K562 (cell line): ENCODE data around the gene KCNJ8. TPM values are rescaled to one million over a fixed set of nuclear protein-coding genes. Genes with fewer than 3 reads are reported as not detected.

Source experiments
- ATAC-seq: fragments of 200-7000 bp; cut with Tn5 transposase; 3 replicates; pipeline ENCODE4 v1.9.1; 2020; ENCODE audit warnings: moderate library complexity
- BruUV-seq: library from RNA; stranded (reverse); fragments of 400-500 nt; replicated peaks from 2 replicates; lab custom pipeline; 2021; lab: Mats Ljungman, UMichigan
- CTCF ChIA-PET: fragments of 300-600 bp; formaldehyde crosslinking; extraction: SDS; loops from one replicate; lab custom pipeline; 2021; ENCODE audit warnings: low intra/inter-chr PET ratio; lab: Yijun Ruan, JAX
- POLR2A ChIA-PET: fragments of 300-600, 350-650 bp; sonication (Branson Sonifier 250); formaldehyde crosslinking; extraction: SDS; loops from one replicate; lab custom pipeline; 2021; ENCODE audit warnings: antibody characterized with exemption, inconsistent platforms; lab: Yijun Ruan, JAX
- DNase-seq, 4 experiments: peaks; one replicate each; pipeline versions ENCODE4 v3.0.0 to v3.0.0-alpha.2; 2011 to 2018; ENCODE audit warnings: low spot score in 3 of 4, mixed read lengths in 3 of 4; ENCODE audit errors: extremely low read depth in 1 of 4
- FAIRE-seq: peaks from 2 replicates; lab custom pipeline; 2011; peaks lifted over from hg19 to GRCh38; lab: Jason Lieb, UNC
- H2AFZ ChIP-seq: 2 replicates; pipeline ENCODE4 v1.6.0; 2011; ENCODE audit warnings: low read depth, low read length, control low read depth, inconsistent platforms
- H3K27ac ChIP-seq: fragments of 200-600 bp; 3 replicates; pipeline ENCODE4 v1.8.0; 2011; ENCODE audit warnings: low read depth, mild to moderate bottlenecking, control low read depth, inconsistent platforms, low read length, moderate library complexity, mixed read lengths; ENCODE audit errors: extremely low read depth
- H3K27me3 ChIP-seq, 2 experiments: fragments of 300-600 bp in 1 of 2; 2 replicates in 1 of 2; 3 replicates in 1 of 2; pipeline versions ENCODE4 v1.6.0 to v1.8.0; 2011; ENCODE audit warnings: inconsistent platforms in 2 of 2, low read length in 2 of 2, mild to moderate bottlenecking in 1 of 2, mixed read lengths in 1 of 2, moderate library complexity in 1 of 2; ENCODE audit not compliant: control insufficient read depth in 2 of 2, insufficient read depth in 2 of 2
- H3K36me3 ChIP-seq: fragments of 300-600 bp; 3 replicates; pipeline ENCODE4 v1.8.0; 2011; ENCODE audit warnings: mild to moderate bottlenecking, low read length, inconsistent platforms; ENCODE audit not compliant: control insufficient read depth, insufficient read depth
- H3K4me1 ChIP-seq, 2 experiments: fragments of 200-600 bp in 1 of 2; replicated peaks in 1 of 2; 2 replicates in 1 of 2; 3 replicates in 1 of 2; pipeline versions ENCODE4 v1.5.1 to v1.8.0; 2011; ENCODE audit warnings: inconsistent platforms in 2 of 2, low read length in 2 of 2, mild to moderate bottlenecking in 1 of 2, mixed read lengths in 1 of 2, moderate library complexity in 1 of 2; ENCODE audit not compliant: control insufficient read depth in 2 of 2, insufficient read depth in 2 of 2
- H3K4me2 ChIP-seq: 2 replicates; pipeline ENCODE4 v1.6.1; 2011; ENCODE audit warnings: low read length, control low read depth, inconsistent platforms, mixed read lengths; ENCODE audit not compliant: insufficient read depth
- H3K4me3 ChIP-seq: fragments of 200-600 bp; sonication (generic), shearing (Covaris generic); 2 replicates; pipeline ENCODE4 v1.5.1; 2016; ENCODE audit warnings: control low read depth, inconsistent platforms
- H3K79me2 ChIP-seq: fragments of 200-600 bp; 3 replicates; pipeline ENCODE4 v1.8.0; 2011; ENCODE audit warnings: low read length, inconsistent platforms; ENCODE audit not compliant: control insufficient read depth, insufficient read depth
- H3K9ac ChIP-seq, 2 experiments: 2 replicates each; pipeline versions ENCODE4 v1.6.0 to v1.6.1; 2011; ENCODE audit warnings: low read depth in 2 of 2, low read length in 2 of 2, control low read depth in 1 of 2, inconsistent platforms in 1 of 2, mild to moderate bottlenecking in 1 of 2, mixed read lengths in 1 of 2; ENCODE audit not compliant: insufficient read depth in 1 of 2
- H3K9me1 ChIP-seq: one replicate; pipeline ENCODE4 v1.6.0; 2011; ENCODE audit warnings: inconsistent platforms, mild to moderate bottlenecking, low read length, moderate library complexity; ENCODE audit not compliant: control insufficient read depth, insufficient read depth
- H3K9me3 ChIP-seq: replicated peaks from 2 replicates; pipeline ENCODE4 v1.5.1; 2011; ENCODE audit warnings: low read depth, low read length, inconsistent platforms; ENCODE audit not compliant: control insufficient read depth, insufficient read depth
- H4K20me1 ChIP-seq: replicated peaks from 2 replicates; pipeline ENCODE4 v1.6.1; 2011; ENCODE audit warnings: low read length, inconsistent platforms, mixed read lengths; ENCODE audit not compliant: control insufficient read depth, insufficient read depth
- ARHGAP35 ChIP-seq: fragments of 450-650 bp; IDR thresholded peaks from 2 replicates; pipeline ENCODE4 v1.6.1; 2018; ENCODE audit not compliant: partially characterized antibody
- EZH2 ChIP-seq: IDR thresholded peaks from 2 replicates; pipeline ENCODE4 v1.6.1; 2012; ENCODE audit warnings: low read depth, mild to moderate bottlenecking, inconsistent platforms, low read length, borderline replicate concordance
- HDAC1 ChIP-seq, 2 experiments: fragments of 450-650 bp; IDR thresholded peaks; 2 replicates each; pipeline ENCODE4 v1.6.1; 2016 to 2017; ENCODE audit warnings: inconsistent platforms in 1 of 2, mild to moderate bottlenecking in 1 of 2, moderate library complexity in 1 of 2
- L3MBTL2 ChIP-seq: fragments of 450-650 bp; IDR thresholded peaks from 2 replicates; pipeline ENCODE4 v1.6.1; 2016; ENCODE audit warnings: mild to moderate bottlenecking, moderate library complexity
- NCOR1 ChIP-seq: fragments of 450-650 bp; IDR thresholded peaks from 2 replicates; pipeline ENCODE4 v1.6.1; 2016; ENCODE audit warnings: mild to moderate bottlenecking, moderate library complexity
- SETDB1 ChIP-seq: IDR thresholded peaks from one replicate; pipeline ENCODE4 v1.6.1; 2012; ENCODE audit warnings: low read length, control low read depth, inconsistent platforms
- SMARCC2 ChIP-seq: fragments of 450-650 bp; IDR thresholded peaks from 2 replicates; pipeline ENCODE4 v1.6.1; 2017; ENCODE audit warnings: antibody characterized with exemption, moderate library complexity, mild to moderate bottlenecking, low read depth
- XRCC3 ChIP-seq: fragments of 450-650 bp; IDR thresholded peaks from 2 replicates; pipeline ENCODE4 v1.6.1; 2017; ENCODE audit warnings: mild to moderate bottlenecking, moderate library complexity
- XRCC4 ChIP-seq: IDR thresholded peaks from one replicate; pipeline ENCODE4 v1.6.1; 2011; ENCODE audit not compliant: insufficient read depth, insufficient read length; ENCODE audit errors: extremely low read depth
- XRCC5 ChIP-seq: fragments of 200-400 bp; formaldehyde crosslinking; IDR thresholded peaks from 2 replicates; pipeline ENCODE4 v1.6.1; 2017; ENCODE audit warnings: low read depth, mild to moderate bottlenecking, low read length
- ZC3H4 ChIP-seq: sonication (generic); formaldehyde crosslinking; IDR thresholded peaks from 2 replicates; pipeline ENCODE4 v1.9.0; 2021; ENCODE audit warnings: missing genetic modification reagents, borderline replicate concordance
- ZFP1 ChIP-seq: fragments of 450-650 bp; formaldehyde crosslinking; IDR thresholded peaks from 2 replicates; pipeline ENCODE4 v1.4.0; 2020; ENCODE audit warnings: mild to moderate bottlenecking, mixed read lengths
- ZNF140 ChIP-seq: fragments of 250-450 bp; sonication (Bioruptor Pico); IDR thresholded peaks from 2 replicates; pipeline ENCODE4 v1.8.0; 2021; ENCODE audit warnings: moderate library complexity, mild to moderate bottlenecking, inconsistent platforms
- ZNF184 ChIP-seq: sonication (generic); formaldehyde crosslinking; IDR thresholded peaks from 2 replicates; pipeline ENCODE4 v1.5.0; 2020; ENCODE audit warnings: missing genetic modification reagents
- ZNF232 ChIP-seq: sonication (generic); formaldehyde crosslinking; IDR thresholded peaks from 2 replicates; pipeline ENCODE4 v1.8.0; 2022; ENCODE audit warnings: mild to moderate bottlenecking, missing genetic modification reagents
- ZNF282 ChIP-seq: sonication (generic); formaldehyde crosslinking; IDR thresholded peaks from 2 replicates; pipeline ENCODE4 v1.8.1; 2023; ENCODE audit warnings: missing genetic modification reagents
- ZNF583 ChIP-seq: fragments of 250-450 bp; sonication (Bioruptor Pico); IDR thresholded peaks from 2 replicates; pipeline ENCODE4 v1.4.0; 2020
- ZNF707 ChIP-seq: fragments of 250-450 bp; sonication (Bioruptor Pico); conservative IDR thresholded peaks from 2 replicates; pipeline ENCODE4 v1.8.0; 2022; ENCODE audit warnings: inconsistent platforms, mild to moderate bottlenecking, moderate library complexity
- ZNF79 ChIP-seq: fragments of 250-450 bp; sonication (Bioruptor Pico); IDR thresholded peaks from 2 replicates; pipeline ENCODE4 v1.4.0; 2020; ENCODE audit warnings: low read depth, mild to moderate bottlenecking, moderate library complexity
- WGBS: fragments of 100-300 bp; shearing (Covaris generic); methylation state at CpG from one replicate; pipeline ENCODE4 v1.1.6; 2016; ENCODE audit warnings: low coverage, mixed read lengths; ENCODE audit not compliant: insufficient coverage; ENCODE audit errors: missing lambda C conversion rate; 5-methylcytosine and 5-hydroxymethylcytosine counted together
- in situ Hi-C: fragments of 300-500 bp; cut with MboI; formaldehyde crosslinking; loops from 4 replicates; pipeline ENCODE4 v1.15.0; 2018; ENCODE audit warnings: inconsistent platforms, mixed read lengths
- intact Hi-C: fragments of 100-400 bp; cut with micrococcal nuclease; formaldehyde crosslinking; loops from 2 replicates; pipeline ENCODE4 v1.14.2; 2022
- polyA plus RNA-seq, 8 experiments: library from polyadenylated mRNA; depleted of rRNA in 4 of 8; stranded (reverse) in 5 of 8; unstranded in 3 of 8; fragments of >200 nt; fragmentation: Nextera tagmentation in 2 of 8; fragmentation: Illumina TruSeq in 1 of 8; extraction: Ambion mirVana in 2 of 8; extraction: Trizol in 1 of 8; gene quantifications; 2 replicates each; pipeline versions ENCODE4 v1.2.1 to v1.2.3, GENCODE V29; 2011 to 2014; ENCODE audit warnings: inconsistent platforms in 1 of 8, missing spikeins in 1 of 8
- total RNA-seq, 7 experiments: library from RNA; depleted of rRNA in 6 of 7; stranded (reverse); fragments of >200 nt in 6 of 7; fragmentation: Illumina TruSeq in 2 of 7; extraction: Trizol in 2 of 7; gene quantifications; 2 replicates each; pipeline versions ENCODE4 v1.2.1 to v1.2.3, GENCODE V29; 2011 to 2021; ENCODE audit warnings: low replicate concordance in 1 of 7
- TF ChIP-seq, protein P1 (sequence below): sonication (generic); formaldehyde crosslinking; IDR thresholded peaks from 2 replicates; pipeline ENCODE4 v1.9.0; 2022; ENCODE audit warnings: mild to moderate bottlenecking, missing genetic modification reagents
- TF ChIP-seq, protein P2 (sequence below): sonication (generic); formaldehyde crosslinking; IDR thresholded peaks from 2 replicates; pipeline ENCODE4 v1.8.1; 2023; ENCODE audit warnings: mild to moderate bottlenecking, missing genetic modification reagents
- TF ChIP-seq, protein P3 (sequence below): fragments of 450-650 bp; IDR thresholded peaks from 2 replicates; pipeline ENCODE4 v1.7.0; 2016; ENCODE audit warnings: borderline replicate concordance

KCNJ8 gene
- total and polyA plus RNA-seq, 9 of the 15 experiments (the other 6 are each of a cell fraction or from before 2014, with no cell fraction given) = 0.28 to 3.6 (median 1.1) TPM

DNA sequence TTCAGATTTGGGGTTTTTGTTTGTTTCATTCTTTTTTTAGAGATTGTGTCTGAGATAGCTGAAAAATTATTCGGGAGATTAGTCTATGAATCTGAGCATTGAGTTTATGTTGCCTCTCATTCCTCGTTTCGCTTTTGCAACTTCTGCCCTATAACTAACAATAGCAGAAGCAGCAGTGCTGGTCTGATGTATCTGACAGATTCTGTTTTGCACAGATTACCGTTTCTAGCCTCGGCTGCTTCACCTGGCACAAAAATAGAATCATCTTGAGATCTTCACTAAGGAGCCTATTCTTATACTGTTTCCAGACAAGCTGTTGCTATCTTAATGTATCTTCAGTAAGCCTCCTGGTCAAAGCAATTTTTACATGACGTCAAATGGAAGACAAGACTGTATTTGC lies 29.2 kb downstream of the KCNJ8 start (continued):
- TF ChIP-seq, protein P1, sequence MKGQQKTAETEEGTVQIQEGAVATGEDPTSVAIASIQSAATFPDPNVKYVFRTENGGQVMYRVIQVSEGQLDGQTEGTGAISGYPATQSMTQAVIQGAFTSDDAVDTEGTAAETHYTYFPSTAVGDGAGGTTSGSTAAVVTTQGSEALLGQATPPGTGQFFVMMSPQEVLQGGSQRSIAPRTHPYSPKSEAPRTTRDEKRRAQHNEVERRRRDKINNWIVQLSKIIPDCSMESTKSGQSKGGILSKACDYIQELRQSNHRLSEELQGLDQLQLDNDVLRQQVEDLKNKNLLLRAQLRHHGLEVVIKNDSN (CRISPR knock-in tag) = no peak
- no peak for TF ChIP-seq XRCC5
- TF ChIP-seq ZNF79 (CRISPR knock-in tag) = no peak
- no peak for TF ChIP-seq NCOR1
- TF ChIP-seq ZFP1 = no peak
- no peak for TF ChIP-seq ZNF184 (CRISPR knock-in tag)

DNA sequence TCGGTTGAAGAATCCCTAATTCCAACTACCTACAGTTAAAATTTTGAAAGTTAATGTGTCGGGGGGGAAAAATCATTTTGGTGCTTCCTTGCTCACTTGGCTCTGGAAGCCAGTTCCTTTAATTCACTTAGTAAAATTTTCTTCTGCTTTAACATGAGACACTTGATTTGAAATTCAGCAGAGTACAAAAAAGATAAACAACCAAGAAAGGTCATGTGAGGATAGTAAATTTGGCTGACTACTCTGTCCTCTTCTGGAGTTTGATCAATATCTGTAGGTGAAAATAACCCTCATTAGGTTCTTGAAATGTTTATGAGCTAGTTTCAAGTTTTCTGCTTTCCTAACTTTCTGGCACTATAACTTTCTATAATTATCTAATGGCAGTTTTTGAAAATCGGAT lies 43.4 kb downstream of the KCNJ8 start:
- Histone ChIP-seq H3K9ac (no peak overlapping the region), H3K79me2 (no peaks in the 10 kb centered on the region), H3K27me3 (no peaks in the 10 kb centered on the region), H3K36me3 (no peaks in the 10 kb centered on the region), H2AFZ (no peak overlapping the region), H3K9me3 (no peaks in the 10 kb centered on the region), H3K27ac (no peak overlapping the region), H3K4me1 (no peaks in the 10 kb centered on the region), H4K20me1 (no peaks in the 10 kb centered on the region), H3K9me1 (no peaks in the 10 kb centered on the region), H3K4me2 (no peak overlapping the region), H3K4me3 (no peak overlapping the region)
- BruUV-seq = no TSS peak
- in situ Hi-C loops (no loop called here), intact Hi-C loops (no loop called here)
- DNase-seq (no peak), ATAC-seq (no peak), FAIRE-seq (no peak)
- WGBS = 11% methylated on average over 3 of the region's 3 CpGs
- POLR2A ChIA-PET = no interaction called here
- no peak for TF ChIP-seq SETDB1
- no peak for TF ChIP-seq ZNF707 (CRISPR knock-in tag)
- TF ChIP-seq ZNF140 (CRISPR knock-in tag) = no peak
- TF ChIP-seq ZNF232 (CRISPR knock-in tag) = no peak
- TF ChIP-seq ZNF583 (CRISPR knock-in tag) = no peak
- no peak for TF ChIP-seq XRCC4
- no peak for TF ChIP-seq EZH2
- no peak for TF ChIP-seq ARHGAP35
- no peak for TF ChIP-seq L3MBTL2
- TF ChIP-seq, protein P2, sequence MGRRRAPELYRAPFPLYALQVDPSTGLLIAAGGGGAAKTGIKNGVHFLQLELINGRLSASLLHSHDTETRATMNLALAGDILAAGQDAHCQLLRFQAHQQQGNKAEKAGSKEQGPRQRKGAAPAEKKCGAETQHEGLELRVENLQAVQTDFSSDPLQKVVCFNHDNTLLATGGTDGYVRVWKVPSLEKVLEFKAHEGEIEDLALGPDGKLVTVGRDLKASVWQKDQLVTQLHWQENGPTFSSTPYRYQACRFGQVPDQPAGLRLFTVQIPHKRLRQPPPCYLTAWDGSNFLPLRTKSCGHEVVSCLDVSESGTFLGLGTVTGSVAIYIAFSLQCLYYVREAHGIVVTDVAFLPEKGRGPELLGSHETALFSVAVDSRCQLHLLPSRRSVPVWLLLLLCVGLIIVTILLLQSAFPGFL (CRISPR knock-in tag) = no peak
- no peak for TF ChIP-seq ZC3H4 (CRISPR knock-in tag)
- TF ChIP-seq, protein P3, sequence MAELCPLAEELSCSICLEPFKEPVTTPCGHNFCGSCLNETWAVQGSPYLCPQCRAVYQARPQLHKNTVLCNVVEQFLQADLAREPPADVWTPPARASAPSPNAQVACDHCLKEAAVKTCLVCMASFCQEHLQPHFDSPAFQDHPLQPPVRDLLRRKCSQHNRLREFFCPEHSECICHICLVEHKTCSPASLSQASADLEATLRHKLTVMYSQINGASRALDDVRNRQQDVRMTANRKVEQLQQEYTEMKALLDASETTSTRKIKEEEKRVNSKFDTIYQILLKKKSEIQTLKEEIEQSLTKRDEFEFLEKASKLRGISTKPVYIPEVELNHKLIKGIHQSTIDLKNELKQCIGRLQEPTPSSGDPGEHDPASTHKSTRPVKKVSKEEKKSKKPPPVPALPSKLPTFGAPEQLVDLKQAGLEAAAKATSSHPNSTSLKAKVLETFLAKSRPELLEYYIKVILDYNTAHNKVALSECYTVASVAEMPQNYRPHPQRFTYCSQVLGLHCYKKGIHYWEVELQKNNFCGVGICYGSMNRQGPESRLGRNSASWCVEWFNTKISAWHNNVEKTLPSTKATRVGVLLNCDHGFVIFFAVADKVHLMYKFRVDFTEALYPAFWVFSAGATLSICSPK = no peak
- no peak for TF ChIP-seq ZNF282 (CRISPR knock-in tag)
- no peak for TF ChIP-seq SMARCC2
- TF ChIP-seq HDAC1 (IDR thresholded peaks at IDR 0.05) = no peak
- TF ChIP-seq XRCC3 = no peak
- CTCF ChIA-PET = no interaction called here
